CD14-positive monocyte (primary cell): ENCODE measurements around the gene TXLNG. TPM values are rescaled to one million over a fixed set of nuclear protein-coding genes. Genes with fewer than 3 reads are reported as not detected.
"Not testable (repeated sequence)": the region's sequence is repeated elsewhere in the genome, so short reads cannot be mapped to it uniquely, and the experiment has no call there.

ENCODE experiments used
- DNase-seq, 3 donors: peaks; one replicate each; pipeline ENCODE4 v3.0.0-alpha.2; 2011 to 2022
- H2AFZ ChIP-seq: 2 replicates; pipeline ENCODE4 v1.6.0; 2012; ENCODE audit warnings: mild to moderate bottlenecking, low read depth, low read length, inconsistent platforms; ENCODE audit not compliant: insufficient read depth, poor library complexity, severe bottlenecking
- H3K27ac ChIP-seq, 2 donors: 1 replicate in 1 of 2; 2 replicates in 1 of 2; pipeline ENCODE4 v1.5.1; 2012 to 2013; ENCODE audit warnings: low read length in 2 of 2, control low read depth in 1 of 2, inconsistent platforms in 1 of 2, low read depth in 1 of 2, mild to moderate bottlenecking in 1 of 2
- H3K27me3 ChIP-seq, 2 donors: one replicate each; pipeline versions ENCODE4 v1.6.0 to v1.6.1; 2011 to 2013; ENCODE audit warnings: low read length in 2 of 2; ENCODE audit not compliant: control insufficient read depth in 2 of 2, insufficient read depth in 2 of 2
- H3K36me3 ChIP-seq, 2 donors: replicated peaks in 1 of 2; 1 replicate in 1 of 2; 2 replicates in 1 of 2; pipeline versions ENCODE4 v1.5.1 to v1.6.1; 2012 to 2013; ENCODE audit warnings: low read length in 2 of 2, control low read depth in 1 of 2, inconsistent platforms in 1 of 2, mild to moderate bottlenecking in 1 of 2; ENCODE audit not compliant: insufficient read depth in 2 of 2, control insufficient read depth in 1 of 2
- H3K4me1 ChIP-seq, 2 donors: 1 replicate in 1 of 2; 2 replicates in 1 of 2; pipeline versions ENCODE4 v1.5.1 to v1.6.1; 2012 to 2013; ENCODE audit warnings: low read length in 2 of 2, control low read depth in 1 of 2, inconsistent platforms in 1 of 2, mild to moderate bottlenecking in 1 of 2, moderate library complexity in 1 of 2; ENCODE audit not compliant: insufficient read depth in 2 of 2, control insufficient read depth in 1 of 2
- H3K4me2 ChIP-seq: replicated peaks from 2 replicates; pipeline ENCODE3; 2012; ENCODE audit warnings: low read length, moderate library complexity, mild to moderate bottlenecking; ENCODE audit not compliant: poor library complexity, severe bottlenecking; ENCODE audit errors: extremely low read depth
- H3K4me3 ChIP-seq, 3 experiments: fragments of 200-600 bp in 1 of 3; sonication (generic) in 1 of 3; replicated peaks in 1 of 3; 1 replicate in 2 of 3; 2 replicates in 1 of 3; pipeline ENCODE4 v1.5.1; 2011 to 2013; ENCODE audit warnings: low read length in 3 of 3, mild to moderate bottlenecking in 3 of 3, control low read depth in 2 of 3, low read depth in 2 of 3, inconsistent platforms in 1 of 3, moderate library complexity in 1 of 3
- H3K79me2 ChIP-seq: 2 replicates; pipeline ENCODE4 v1.6.0; 2012; ENCODE audit warnings: mild to moderate bottlenecking, control low read depth, inconsistent platforms, low read length, moderate library complexity; ENCODE audit not compliant: insufficient read depth
- H3K9ac ChIP-seq: 2 replicates; pipeline ENCODE4 v1.6.0; 2017; ENCODE audit warnings: low read length, mild to moderate bottlenecking; ENCODE audit not compliant: insufficient read depth, poor library complexity, severe bottlenecking
- H3K9me3 ChIP-seq, 2 donors: replicated peaks in 1 of 2; 1 replicate in 1 of 2; 2 replicates in 1 of 2; pipeline versions ENCODE4 v1.5.1 to v1.6.1; 2012 to 2013; ENCODE audit warnings: low read length in 2 of 2, control low read depth in 1 of 2; ENCODE audit not compliant: control insufficient read depth in 1 of 2, insufficient read depth in 1 of 2
- H4K20me1 ChIP-seq: 2 replicates; pipeline ENCODE4 v1.6.0; 2012; ENCODE audit warnings: mild to moderate bottlenecking, low read length, control low read depth, moderate library complexity; ENCODE audit not compliant: insufficient read depth
- H3K27ac Mint-ChIP-seq, 7 donors: one replicate each; pipeline ENCODE4 v1.8.0; 2020; ENCODE audit warnings: mild to moderate bottlenecking in 7 of 7, mixed read lengths in 7 of 7, moderate library complexity in 6 of 7, inconsistent platforms in 2 of 7
- H3K27me3 Mint-ChIP-seq, 3 donors: one replicate each; pipeline ENCODE4 v1.8.0; 2021 to 2022; ENCODE audit warnings: low read depth in 3 of 3, mild to moderate bottlenecking in 3 of 3, mixed read lengths in 3 of 3, moderate library complexity in 3 of 3, inconsistent platforms in 1 of 3
- H3K36me3 Mint-ChIP-seq, 2 donors: one replicate each; pipeline ENCODE4 v1.8.0; 2020; ENCODE audit warnings: mixed read lengths in 2 of 2, inconsistent platforms in 1 of 2, mild to moderate bottlenecking in 1 of 2
- H3K4me1 Mint-ChIP-seq: one replicate; pipeline ENCODE4 v1.8.0; 2020; ENCODE audit warnings: mild to moderate bottlenecking, mixed read lengths
- H3K4me3 Mint-ChIP-seq, 2 donors: one replicate each; pipeline ENCODE4 v1.8.0; 2020; ENCODE audit warnings: mild to moderate bottlenecking in 2 of 2, mixed read lengths in 2 of 2, moderate library complexity in 1 of 2
- H3K9me3 Mint-ChIP-seq, 7 donors: one replicate each; pipeline ENCODE4 v1.8.0; 2020 to 2022; ENCODE audit warnings: mixed read lengths in 7 of 7, mild to moderate bottlenecking in 6 of 7, moderate library complexity in 6 of 7, inconsistent platforms in 2 of 7
- WGBS: methylation state at CpG from one replicate; pipeline ENCODE4 v1.1.5; 2013; ENCODE audit warnings: missing lambda C conversion rate; ENCODE audit not compliant: insufficient coverage; 5-methylcytosine and 5-hydroxymethylcytosine counted together
- intact Hi-C, 2 donors: fragments of 100-400 bp; cut with micrococcal nuclease; formaldehyde crosslinking; loops; one replicate each; pipeline versions ENCODE4 v1.15.0 to v1.15.1; 2023
- polyA plus RNA-seq, 3 donors: library from polyadenylated mRNA; depleted of rRNA in 1 of 3; unstranded in 2 of 3; stranded (reverse) in 1 of 3; fragments of 300-500 nt in 2 of 3; fragments of >200 nt in 1 of 3; fragmentation: Illumina TruSeq in 2 of 3; gene quantifications; 1 replicate in 2 of 3; 2 replicates in 1 of 3; pipeline ENCODE4 v1.2.3, GENCODE V29; 2012 to 2021
- TF ChIP-seq, protein P1 (sequence below): fragments of 200-600 bp; IDR thresholded peaks from one replicate; pipeline ENCODE4 v1.8.0; 2022; ENCODE audit warnings: antibody characterized with exemption, mild to moderate bottlenecking

The TXLNG gene
- polyA plus RNA-seq, 3 donors: 3.7 to 5.4 (median 4.1) TPM

DNA sequence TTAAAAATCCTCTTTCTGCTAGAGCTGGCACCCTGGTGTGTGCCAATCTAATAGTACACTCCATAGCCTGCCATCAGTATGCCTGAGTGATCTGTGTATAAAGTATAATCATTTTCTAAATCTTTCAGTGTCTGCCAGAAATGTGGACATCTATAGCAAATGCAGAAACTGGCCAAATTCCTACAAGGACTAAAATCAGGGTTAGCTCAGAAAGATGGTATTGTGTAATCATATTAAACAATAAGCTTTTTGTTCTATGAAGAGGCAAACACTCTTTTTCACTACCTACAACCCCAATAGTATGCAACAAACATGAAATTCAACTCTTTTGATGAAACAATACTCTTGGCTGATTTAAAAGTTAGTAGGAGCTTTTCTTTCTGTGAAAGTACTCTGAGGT, 7.7 kb upstream of the TXLNG start:
- intact Hi-C loops: no loop called here
- TF ChIP-seq, protein P1, sequence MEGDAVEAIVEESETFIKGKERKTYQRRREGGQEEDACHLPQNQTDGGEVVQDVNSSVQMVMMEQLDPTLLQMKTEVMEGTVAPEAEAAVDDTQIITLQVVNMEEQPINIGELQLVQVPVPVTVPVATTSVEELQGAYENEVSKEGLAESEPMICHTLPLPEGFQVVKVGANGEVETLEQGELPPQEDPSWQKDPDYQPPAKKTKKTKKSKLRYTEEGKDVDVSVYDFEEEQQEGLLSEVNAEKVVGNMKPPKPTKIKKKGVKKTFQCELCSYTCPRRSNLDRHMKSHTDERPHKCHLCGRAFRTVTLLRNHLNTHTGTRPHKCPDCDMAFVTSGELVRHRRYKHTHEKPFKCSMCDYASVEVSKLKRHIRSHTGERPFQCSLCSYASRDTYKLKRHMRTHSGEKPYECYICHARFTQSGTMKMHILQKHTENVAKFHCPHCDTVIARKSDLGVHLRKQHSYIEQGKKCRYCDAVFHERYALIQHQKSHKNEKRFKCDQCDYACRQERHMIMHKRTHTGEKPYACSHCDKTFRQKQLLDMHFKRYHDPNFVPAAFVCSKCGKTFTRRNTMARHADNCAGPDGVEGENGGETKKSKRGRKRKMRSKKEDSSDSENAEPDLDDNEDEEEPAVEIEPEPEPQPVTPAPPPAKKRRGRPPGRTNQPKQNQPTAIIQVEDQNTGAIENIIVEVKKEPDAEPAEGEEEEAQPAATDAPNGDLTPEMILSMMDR: no peak
- no peak overlapping the region for H2AFZ ChIP-seq
- Mint-ChIP-seq H3K4me3 (no peak overlapping the region), H3K27ac (no peak overlapping the region), H3K36me3 (no peaks in the 10 kb centered on the region), H3K27me3 (peaks cover 0 to 37% (median 1%) of the 10 kb centered on the region in 3 donors), H3K4me1 (no peaks in the 10 kb centered on the region), H3K9me3 (peaks cover 0 to 7% (median 2%) of the 10 kb centered on the region in 7 donors)
- no peak overlapping the region for H3K4me3 ChIP-seq
- no peaks in the 10 kb centered on the region for H3K4me1 ChIP-seq
- H3K79me2 ChIP-seq: no peaks in the 10 kb centered on the region
- H3K9ac ChIP-seq: no peak overlapping the region
- no peaks in the 10 kb centered on the region for H3K36me3 ChIP-seq
- H3K9me3 ChIP-seq: no peaks in the 10 kb centered on the region
- no peak overlapping the region for H3K4me2 ChIP-seq
- no peak for DNase-seq
- H3K27ac ChIP-seq: no peak overlapping the region
- H3K27me3 ChIP-seq: no peaks in the 10 kb centered on the region
- H4K20me1 ChIP-seq: no peaks in the 10 kb centered on the region

DNA sequence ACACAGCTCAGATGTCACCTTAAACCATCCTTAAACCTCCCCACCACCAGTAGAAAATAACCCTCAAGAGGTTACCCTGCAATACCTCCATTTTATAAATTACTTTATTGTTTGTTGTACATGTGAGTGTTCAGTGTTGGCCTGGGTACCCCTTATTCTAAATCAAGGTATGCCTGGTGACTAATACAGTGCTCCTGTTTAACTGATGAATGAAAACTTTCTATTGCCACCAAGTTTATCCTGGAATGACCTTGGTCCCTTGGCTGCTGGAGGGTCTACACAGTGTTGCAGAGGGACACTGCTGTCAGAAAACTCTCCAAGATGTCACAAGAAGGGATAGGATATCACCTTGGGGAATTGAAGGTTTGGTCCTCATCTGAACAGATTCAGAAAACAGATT, 7.3 kb upstream of the TXLNG start:
- H3K4me1 ChIP-seq: no peaks in the 10 kb centered on the region
- H3K4me3 Mint-ChIP-seq: no peak overlapping the region
- peaks cover under 1 to 41% (median 1%) of the 10 kb centered on the region in 3 donors for H3K27me3 Mint-ChIP-seq
- H3K79me2 ChIP-seq: no peaks in the 10 kb centered on the region
- no peak overlapping the region for H2AFZ ChIP-seq
- H3K36me3 Mint-ChIP-seq: no peaks in the 10 kb centered on the region
- no peak overlapping the region for H3K27ac Mint-ChIP-seq
- no peak overlapping the region for H3K4me2 ChIP-seq
- no peaks in the 10 kb centered on the region for H3K4me1 Mint-ChIP-seq
- no peak overlapping the region for H3K27ac ChIP-seq
- peaks cover 0 to 10% (median 2%) of the 10 kb centered on the region in 7 donors for H3K9me3 Mint-ChIP-seq
- no peak overlapping the region for H3K9ac ChIP-seq
- H3K36me3 ChIP-seq: no peaks in the 10 kb centered on the region
- TF ChIP-seq, protein P1: no peak
- H3K4me3 ChIP-seq: no peak overlapping the region
- DNase-seq: no peak
- no peaks in the 10 kb centered on the region for H3K9me3 ChIP-seq
- intact Hi-C loops: no loop called here
- H4K20me1 ChIP-seq: no peaks in the 10 kb centered on the region
- H3K27me3 ChIP-seq: no peaks in the 10 kb centered on the region

DNA sequence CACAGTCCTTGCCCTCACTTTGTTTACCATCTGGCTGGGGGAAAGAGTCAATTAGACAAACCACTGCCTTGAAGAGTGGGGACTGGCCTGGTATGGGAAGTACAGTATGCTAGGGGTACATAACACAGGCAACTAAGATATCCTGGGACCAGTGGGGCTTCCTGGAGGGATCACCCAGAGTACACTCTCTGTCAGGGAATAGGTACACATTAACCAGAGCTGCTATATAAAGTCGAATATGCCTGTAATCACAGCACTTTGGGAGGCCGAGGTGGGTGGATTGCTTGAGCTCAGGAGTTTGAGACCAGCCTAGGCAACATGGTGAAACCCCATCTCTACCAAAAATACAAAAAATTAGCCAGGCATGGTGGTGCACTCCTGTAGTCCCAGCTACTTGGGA, 6.5 kb upstream of the TXLNG start:
- peaks cover 1 to 36% (median 1%) of the 10 kb centered on the region in 3 donors for H3K27me3 Mint-ChIP-seq
- H3K4me1 Mint-ChIP-seq, H3K4me1 ChIP-seq, H4K20me1 ChIP-seq, H3K36me3 ChIP-seq, H3K4me3 ChIP-seq, DNase-seq, H3K4me3 Mint-ChIP-seq, intact Hi-C loops, H3K27me3 ChIP-seq, H3K27ac ChIP-seq, H3K36me3 Mint-ChIP-seq, H3K9me3 Mint-ChIP-seq, H3K27ac Mint-ChIP-seq, H3K9me3 ChIP-seq, H2AFZ ChIP-seq, H3K4me2 ChIP-seq, H3K79me2 ChIP-seq, H3K9ac ChIP-seq: not testable (repeated sequence)
- WGBS: no CpG with 5 or more reads among the region's 2 CpGs
